Measurements from ENCODE around the gene WDR62. TPM values are rescaled to one million over a fixed set of nuclear protein-coding genes. Genes with fewer than 3 reads are reported as not detected.

WDR62 gene
- polyA plus RNA-seq, 1 donor from 2014 or later: 0.35 TPM

DNA sequence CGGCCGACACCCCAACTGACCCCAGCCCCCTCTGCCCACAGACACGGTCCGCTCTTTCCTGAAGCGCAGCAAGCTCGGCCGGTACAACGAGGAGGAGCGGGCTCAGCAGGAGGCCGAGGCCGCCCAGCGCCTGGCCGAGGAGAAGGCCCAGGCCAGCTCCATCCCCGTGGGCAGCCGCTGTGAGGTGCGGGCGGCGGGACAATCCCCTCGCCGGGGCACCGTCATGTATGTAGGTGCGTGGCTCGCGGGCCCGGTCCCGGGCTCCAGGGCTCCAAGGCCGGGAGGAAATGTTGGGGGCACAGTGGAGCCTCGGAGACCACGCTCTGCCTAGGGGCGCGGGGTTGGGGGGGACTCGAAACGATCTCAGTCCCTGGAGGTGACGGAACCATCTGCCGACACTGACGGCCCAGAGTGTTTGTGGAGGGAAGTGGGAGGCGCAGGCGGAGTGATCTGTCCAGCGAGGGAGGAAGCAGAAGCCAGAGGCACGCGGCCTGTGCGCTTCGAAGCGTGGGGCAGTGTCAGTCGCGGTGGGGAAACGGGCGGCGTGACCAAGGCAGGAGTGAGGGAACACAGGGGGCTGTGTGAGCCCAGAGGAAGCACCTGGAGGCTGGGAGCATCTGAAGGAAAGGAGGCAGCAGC, 66.9 kb downstream of the WDR62 start:
- H3K9me2 ChIP-seq (ENCODE audit: insufficient read depth, low read length): no peaks in the 10 kb centered on the region
- H3K4me2 ChIP-seq (ENCODE audit: low read length): no peak overlapping the region
- no peaks in the 10 kb centered on the region for H3K9me3 ChIP-seq (ENCODE audit: low read length)
- peaks cover 3% of the 10 kb centered on the region for H3K79me2 ChIP-seq (replicated peaks; ENCODE audit: insufficient read depth, low read length)
- H3K9ac ChIP-seq (ENCODE audit: low read length): no peak overlapping the region
- TF ChIP-seq, protein P1, sequence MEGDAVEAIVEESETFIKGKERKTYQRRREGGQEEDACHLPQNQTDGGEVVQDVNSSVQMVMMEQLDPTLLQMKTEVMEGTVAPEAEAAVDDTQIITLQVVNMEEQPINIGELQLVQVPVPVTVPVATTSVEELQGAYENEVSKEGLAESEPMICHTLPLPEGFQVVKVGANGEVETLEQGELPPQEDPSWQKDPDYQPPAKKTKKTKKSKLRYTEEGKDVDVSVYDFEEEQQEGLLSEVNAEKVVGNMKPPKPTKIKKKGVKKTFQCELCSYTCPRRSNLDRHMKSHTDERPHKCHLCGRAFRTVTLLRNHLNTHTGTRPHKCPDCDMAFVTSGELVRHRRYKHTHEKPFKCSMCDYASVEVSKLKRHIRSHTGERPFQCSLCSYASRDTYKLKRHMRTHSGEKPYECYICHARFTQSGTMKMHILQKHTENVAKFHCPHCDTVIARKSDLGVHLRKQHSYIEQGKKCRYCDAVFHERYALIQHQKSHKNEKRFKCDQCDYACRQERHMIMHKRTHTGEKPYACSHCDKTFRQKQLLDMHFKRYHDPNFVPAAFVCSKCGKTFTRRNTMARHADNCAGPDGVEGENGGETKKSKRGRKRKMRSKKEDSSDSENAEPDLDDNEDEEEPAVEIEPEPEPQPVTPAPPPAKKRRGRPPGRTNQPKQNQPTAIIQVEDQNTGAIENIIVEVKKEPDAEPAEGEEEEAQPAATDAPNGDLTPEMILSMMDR (IDR thresholded peaks at IDR 0.05; ENCODE audit: poor library complexity, severe bottlenecking): no peak
- TF ChIP-seq RAD21 (conservative IDR thresholded peaks at IDR 0.05) (no peak), POLR2AphosphoS5 (IDR thresholded peaks at IDR 0.05) (no peak), SMC3 (conservative IDR thresholded peaks at IDR 0.05; ENCODE audit: poor library complexity) (no peak), EP300 (conservative IDR thresholded peaks at IDR 0.05; ENCODE audit: poor library complexity, severe bottlenecking) (no peak), EZH2 (IDR thresholded peaks at IDR 0.05; ENCODE audit: borderline replicate concordance, insufficient read depth, low read length, poor library complexity, severe bottlenecking) (no peak), TAF1 (IDR thresholded peaks at IDR 0.05; ENCODE audit: low read depth) (no peak), MXI1 (conservative IDR thresholded peaks at IDR 0.05; ENCODE audit: poor library complexity, severe bottlenecking) (no peak)
- TF ChIP-seq, protein P2, sequence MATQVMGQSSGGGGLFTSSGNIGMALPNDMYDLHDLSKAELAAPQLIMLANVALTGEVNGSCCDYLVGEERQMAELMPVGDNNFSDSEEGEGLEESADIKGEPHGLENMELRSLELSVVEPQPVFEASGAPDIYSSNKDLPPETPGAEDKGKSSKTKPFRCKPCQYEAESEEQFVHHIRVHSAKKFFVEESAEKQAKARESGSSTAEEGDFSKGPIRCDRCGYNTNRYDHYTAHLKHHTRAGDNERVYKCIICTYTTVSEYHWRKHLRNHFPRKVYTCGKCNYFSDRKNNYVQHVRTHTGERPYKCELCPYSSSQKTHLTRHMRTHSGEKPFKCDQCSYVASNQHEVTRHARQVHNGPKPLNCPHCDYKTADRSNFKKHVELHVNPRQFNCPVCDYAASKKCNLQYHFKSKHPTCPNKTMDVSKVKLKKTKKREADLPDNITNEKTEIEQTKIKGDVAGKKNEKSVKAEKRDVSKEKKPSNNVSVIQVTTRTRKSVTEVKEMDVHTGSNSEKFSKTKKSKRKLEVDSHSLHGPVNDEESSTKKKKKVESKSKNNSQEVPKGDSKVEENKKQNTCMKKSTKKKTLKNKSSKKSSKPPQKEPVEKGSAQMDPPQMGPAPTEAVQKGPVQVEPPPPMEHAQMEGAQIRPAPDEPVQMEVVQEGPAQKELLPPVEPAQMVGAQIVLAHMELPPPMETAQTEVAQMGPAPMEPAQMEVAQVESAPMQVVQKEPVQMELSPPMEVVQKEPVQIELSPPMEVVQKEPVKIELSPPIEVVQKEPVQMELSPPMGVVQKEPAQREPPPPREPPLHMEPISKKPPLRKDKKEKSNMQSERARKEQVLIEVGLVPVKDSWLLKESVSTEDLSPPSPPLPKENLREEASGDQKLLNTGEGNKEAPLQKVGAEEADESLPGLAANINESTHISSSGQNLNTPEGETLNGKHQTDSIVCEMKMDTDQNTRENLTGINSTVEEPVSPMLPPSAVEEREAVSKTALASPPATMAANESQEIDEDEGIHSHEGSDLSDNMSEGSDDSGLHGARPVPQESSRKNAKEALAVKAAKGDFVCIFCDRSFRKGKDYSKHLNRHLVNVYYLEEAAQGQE (IDR thresholded peaks at IDR 0.05; ENCODE audit: borderline replicate concordance): no peak
- no peak overlapping the region for H3K27ac ChIP-seq (ENCODE audit: low read length)
- no peak overlapping the region for H3K4me3 ChIP-seq (ENCODE audit: low read length)
- H2AFZ ChIP-seq (ENCODE audit: low read depth, low read length): no peak overlapping the region
- peaks cover 4% of the 10 kb centered on the region for H3K36me3 ChIP-seq (ENCODE audit: insufficient read depth, low read length)
- H3F3A ChIP-seq (ENCODE audit: insufficient read depth, low read length, poor library complexity, severe bottlenecking): no peaks in the 10 kb centered on the region
- no peaks in the 10 kb centered on the region for H3K27me3 ChIP-seq (ENCODE audit: insufficient read depth, low read depth, low read length)
- H4K20me1 ChIP-seq (ENCODE audit: insufficient read depth): no peaks in the 10 kb centered on the region

DNA sequence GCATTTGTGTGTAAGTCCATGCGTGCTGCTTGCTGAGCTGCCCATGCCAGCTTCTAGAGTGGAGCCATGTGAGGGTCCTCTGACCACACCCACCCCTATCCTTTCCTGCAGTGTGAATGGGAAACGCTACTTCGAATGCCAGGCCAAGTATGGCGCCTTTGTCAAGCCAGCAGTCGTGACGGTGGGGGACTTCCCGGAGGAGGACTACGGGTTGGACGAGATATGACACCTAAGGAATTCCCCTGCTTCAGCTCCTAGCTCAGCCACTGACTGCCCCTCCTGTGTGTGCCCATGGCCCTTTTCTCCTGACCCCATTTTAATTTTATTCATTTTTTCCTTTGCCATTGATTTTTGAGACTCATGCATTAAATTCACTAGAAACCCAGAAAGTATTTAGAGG, 70.9 kb downstream of the WDR62 start:
- Histone ChIP-seq H3K9me3 (ENCODE audit: low read length) (no peaks in the 10 kb centered on the region), H4K20me1 (ENCODE audit: insufficient read depth) (no peaks in the 10 kb centered on the region), H3K36me3 (ENCODE audit: insufficient read depth, low read length) (peaks cover 4% of the 10 kb centered on the region), H2AFZ (ENCODE audit: low read depth, low read length) (no peak overlapping the region), H3K4me3 (ENCODE audit: low read length) (no peak overlapping the region), H3K27ac (ENCODE audit: low read length) (no peak overlapping the region), H3K27me3 (ENCODE audit: insufficient read depth, low read depth, low read length) (no peaks in the 10 kb centered on the region), H3K4me2 (ENCODE audit: low read length) (no peak overlapping the region), H3K79me2 (replicated peaks; ENCODE audit: insufficient read depth, low read length) (no peaks in the 10 kb centered on the region), H3K9ac (ENCODE audit: low read length) (no peak overlapping the region), H3F3A (ENCODE audit: insufficient read depth, low read length, poor library complexity, severe bottlenecking) (no peaks in the 10 kb centered on the region), H3K9me2 (ENCODE audit: insufficient read depth, low read length) (no peaks in the 10 kb centered on the region)
- TF ChIP-seq SMC3 (conservative IDR thresholded peaks at IDR 0.05; ENCODE audit: poor library complexity): no peak
- TF ChIP-seq POLR2AphosphoS5 (IDR thresholded peaks at IDR 0.05): no peak
- TF ChIP-seq EP300 (conservative IDR thresholded peaks at IDR 0.05; ENCODE audit: poor library complexity, severe bottlenecking): no peak
- TF ChIP-seq, protein P1 (IDR thresholded peaks at IDR 0.05; ENCODE audit: poor library complexity, severe bottlenecking): no peak
- no peak for TF ChIP-seq TAF1 (IDR thresholded peaks at IDR 0.05; ENCODE audit: low read depth)
- no peak for TF ChIP-seq RAD21 (conservative IDR thresholded peaks at IDR 0.05)
- no peak for TF ChIP-seq EZH2 (IDR thresholded peaks at IDR 0.05; ENCODE audit: borderline replicate concordance, insufficient read depth, low read length, poor library complexity, severe bottlenecking)
- no peak for TF ChIP-seq MXI1 (conservative IDR thresholded peaks at IDR 0.05; ENCODE audit: poor library complexity, severe bottlenecking)
- TF ChIP-seq, protein P2 (IDR thresholded peaks at IDR 0.05; ENCODE audit: borderline replicate concordance): no peak

Data from neural cell (in vitro differentiated cells).